ENCODE measurements around the gene MGAT4C.

DNA sequence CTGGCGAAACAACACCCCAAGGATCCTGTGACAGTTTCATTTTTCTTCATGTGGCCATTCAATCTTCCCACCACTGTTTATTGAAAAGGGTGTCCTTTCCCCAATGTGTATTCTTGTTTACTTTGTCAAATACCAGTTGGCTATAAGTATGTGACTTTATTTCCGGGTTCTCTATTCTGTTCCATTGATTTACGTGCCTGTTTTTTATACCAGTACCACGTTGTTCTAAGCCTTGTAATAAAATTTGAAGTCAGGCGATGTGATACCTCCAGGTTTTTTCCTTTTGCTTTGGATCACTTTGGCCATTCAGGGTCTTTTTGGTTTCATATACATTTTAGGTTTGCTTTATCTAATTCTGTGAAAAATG lies 9.1 kb upstream of the MGAT4C start:
- no peak for TF ChIP-seq POLR2A (IDR thresholded peaks at IDR 0.05)
- TF ChIP-seq, protein P1, sequence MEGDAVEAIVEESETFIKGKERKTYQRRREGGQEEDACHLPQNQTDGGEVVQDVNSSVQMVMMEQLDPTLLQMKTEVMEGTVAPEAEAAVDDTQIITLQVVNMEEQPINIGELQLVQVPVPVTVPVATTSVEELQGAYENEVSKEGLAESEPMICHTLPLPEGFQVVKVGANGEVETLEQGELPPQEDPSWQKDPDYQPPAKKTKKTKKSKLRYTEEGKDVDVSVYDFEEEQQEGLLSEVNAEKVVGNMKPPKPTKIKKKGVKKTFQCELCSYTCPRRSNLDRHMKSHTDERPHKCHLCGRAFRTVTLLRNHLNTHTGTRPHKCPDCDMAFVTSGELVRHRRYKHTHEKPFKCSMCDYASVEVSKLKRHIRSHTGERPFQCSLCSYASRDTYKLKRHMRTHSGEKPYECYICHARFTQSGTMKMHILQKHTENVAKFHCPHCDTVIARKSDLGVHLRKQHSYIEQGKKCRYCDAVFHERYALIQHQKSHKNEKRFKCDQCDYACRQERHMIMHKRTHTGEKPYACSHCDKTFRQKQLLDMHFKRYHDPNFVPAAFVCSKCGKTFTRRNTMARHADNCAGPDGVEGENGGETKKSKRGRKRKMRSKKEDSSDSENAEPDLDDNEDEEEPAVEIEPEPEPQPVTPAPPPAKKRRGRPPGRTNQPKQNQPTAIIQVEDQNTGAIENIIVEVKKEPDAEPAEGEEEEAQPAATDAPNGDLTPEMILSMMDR (IDR thresholded peaks at IDR 0.05): no peak

Data from lower leg skin (tissue), 3 donors.